Endothelial cell (in vitro differentiated cells): ENCODE data around the gene RUNX2. TPM values are rescaled to one million over a fixed set of nuclear protein-coding genes. Genes with fewer than 3 reads are reported as not detected.

Experiments
- DNase-seq: peaks from one replicate; pipeline ENCODE4 v3.0.0; 2021; ENCODE audit warnings: low spot score
- H3K27ac Mint-ChIP-seq: one replicate; pipeline ENCODE4 v1.8.0; 2021; ENCODE audit warnings: mixed read lengths, inconsistent platforms; ENCODE audit not compliant: unreplicated experiment
- H3K27me3 Mint-ChIP-seq: one replicate; pipeline ENCODE4 v1.8.0; 2021; ENCODE audit warnings: mild to moderate bottlenecking, moderate library complexity, mixed read lengths, inconsistent platforms; ENCODE audit not compliant: unreplicated experiment
- H3K36me3 Mint-ChIP-seq: one replicate; pipeline ENCODE4 v1.8.0; 2021; ENCODE audit warnings: mild to moderate bottlenecking, low read depth, mixed read lengths, inconsistent platforms; ENCODE audit not compliant: unreplicated experiment
- H3K4me1 Mint-ChIP-seq: one replicate; pipeline ENCODE4 v1.8.0; 2021; ENCODE audit warnings: mild to moderate bottlenecking, mixed read lengths, inconsistent platforms; ENCODE audit not compliant: unreplicated experiment
- H3K4me3 Mint-ChIP-seq: one replicate; pipeline ENCODE4 v1.8.0; 2021; ENCODE audit warnings: mild to moderate bottlenecking, mixed read lengths, inconsistent platforms; ENCODE audit not compliant: unreplicated experiment
- H3K9me3 Mint-ChIP-seq: one replicate; pipeline ENCODE4 v1.8.0; 2021; ENCODE audit warnings: mixed read lengths, inconsistent platforms; ENCODE audit not compliant: unreplicated experiment
- total RNA-seq: library from RNA; stranded (reverse); fragmentation: NEBNext Ultra II Directional; extraction: Animal tissue kit (Norgen Biotek cat#: 25700); gene quantifications from one replicate; pipeline ENCODE4 v1.2.1, GENCODE V29; 2021; ENCODE audit not compliant: unreplicated experiment
- TF ChIP-seq, protein P1 (sequence below): fragments of 200-600 bp; sonication (generic); IDR thresholded peaks from one replicate; pipeline ENCODE4 v1.5.0; 2021; ENCODE audit warnings: antibody characterized with exemption; ENCODE audit not compliant: unreplicated experiment

The RUNX2 gene
- total RNA-seq, 1 donor from 2014 or later, result 1.8 TPM

DNA sequence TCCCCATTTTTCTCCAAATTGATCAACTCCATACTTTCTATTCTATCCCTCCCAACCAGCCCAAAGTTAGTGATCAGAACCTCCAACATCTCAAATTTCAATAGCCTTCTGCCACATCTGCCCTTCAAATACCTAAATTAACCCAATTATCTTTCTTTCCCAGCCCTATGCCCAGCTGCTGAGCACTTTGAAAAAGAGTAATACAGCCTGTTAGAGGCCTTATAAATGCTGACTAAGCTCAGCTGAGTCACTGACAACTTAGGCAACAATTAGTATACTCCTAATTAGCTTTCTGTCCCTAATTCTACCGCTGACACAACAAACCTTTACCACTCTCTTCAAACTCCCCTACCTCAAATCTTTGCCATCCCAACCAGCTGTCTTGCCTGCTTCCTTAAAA lies 23.5 kb downstream of the RUNX2 start:
- Mint-ChIP-seq H3K36me3 (no peaks in the 10 kb centered on the region), H3K4me1 (no peaks in the 10 kb centered on the region), H3K27ac (no peak overlapping the region), H3K4me3 (no peak overlapping the region), H3K27me3 (no peaks in the 10 kb centered on the region), H3K9me3 (no peaks in the 10 kb centered on the region)
- TF ChIP-seq, protein P1, sequence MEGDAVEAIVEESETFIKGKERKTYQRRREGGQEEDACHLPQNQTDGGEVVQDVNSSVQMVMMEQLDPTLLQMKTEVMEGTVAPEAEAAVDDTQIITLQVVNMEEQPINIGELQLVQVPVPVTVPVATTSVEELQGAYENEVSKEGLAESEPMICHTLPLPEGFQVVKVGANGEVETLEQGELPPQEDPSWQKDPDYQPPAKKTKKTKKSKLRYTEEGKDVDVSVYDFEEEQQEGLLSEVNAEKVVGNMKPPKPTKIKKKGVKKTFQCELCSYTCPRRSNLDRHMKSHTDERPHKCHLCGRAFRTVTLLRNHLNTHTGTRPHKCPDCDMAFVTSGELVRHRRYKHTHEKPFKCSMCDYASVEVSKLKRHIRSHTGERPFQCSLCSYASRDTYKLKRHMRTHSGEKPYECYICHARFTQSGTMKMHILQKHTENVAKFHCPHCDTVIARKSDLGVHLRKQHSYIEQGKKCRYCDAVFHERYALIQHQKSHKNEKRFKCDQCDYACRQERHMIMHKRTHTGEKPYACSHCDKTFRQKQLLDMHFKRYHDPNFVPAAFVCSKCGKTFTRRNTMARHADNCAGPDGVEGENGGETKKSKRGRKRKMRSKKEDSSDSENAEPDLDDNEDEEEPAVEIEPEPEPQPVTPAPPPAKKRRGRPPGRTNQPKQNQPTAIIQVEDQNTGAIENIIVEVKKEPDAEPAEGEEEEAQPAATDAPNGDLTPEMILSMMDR, result no peak
- DNase-seq, result no peak

DNA sequence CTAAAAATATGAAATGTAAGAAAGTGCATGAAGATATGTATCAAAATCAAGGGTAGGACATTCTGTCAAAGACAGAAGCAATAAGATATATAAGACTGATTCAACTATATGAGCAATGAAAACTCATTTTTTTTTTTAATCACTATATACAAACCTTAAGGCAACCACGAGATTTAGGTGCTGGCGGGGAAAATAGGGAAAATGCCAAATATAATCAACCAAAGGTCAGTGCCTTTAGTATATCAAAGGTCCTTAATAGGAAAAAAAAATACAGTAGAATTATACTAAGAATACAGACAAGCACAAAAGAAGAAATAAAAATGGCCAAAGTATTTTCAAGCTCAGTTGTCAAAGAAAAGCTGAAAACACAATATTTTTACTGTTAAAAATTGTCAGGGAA lies 25.5 kb downstream of the RUNX2 start:
- H3K4me3 Mint-ChIP-seq, result no peak overlapping the region
- TF ChIP-seq, protein P1, result no peak
- H3K27me3 Mint-ChIP-seq, result no peaks in the 10 kb centered on the region
- H3K27ac Mint-ChIP-seq, result no peak overlapping the region
- no peaks in the 10 kb centered on the region for H3K9me3 Mint-ChIP-seq
- no peaks in the 10 kb centered on the region for H3K36me3 Mint-ChIP-seq
- H3K4me1 Mint-ChIP-seq, result no peaks in the 10 kb centered on the region
- no peak for DNase-seq

DNA sequence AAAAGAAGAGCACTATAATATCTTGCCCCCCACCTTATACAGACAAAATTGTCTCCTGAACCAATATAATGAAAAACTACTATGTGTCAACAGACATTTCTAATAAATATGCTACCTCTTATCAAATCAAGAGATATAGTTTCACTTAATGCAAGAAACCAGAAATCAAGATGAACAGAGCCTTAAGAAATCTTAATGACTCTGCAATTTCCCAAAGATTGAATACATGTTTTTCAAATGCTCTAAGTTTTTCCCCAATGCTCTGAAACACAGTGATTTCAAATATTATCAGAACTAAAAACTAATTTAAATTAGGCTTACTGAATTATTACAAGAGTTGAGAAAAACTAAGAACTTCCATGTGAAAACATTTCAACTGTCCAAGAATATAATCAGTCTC lies 36.3 kb downstream of the RUNX2 start:
- H3K4me1 Mint-ChIP-seq, result peaks cover 24% of the 10 kb centered on the region
- H3K27ac Mint-ChIP-seq, result no peak overlapping the region
- H3K36me3 Mint-ChIP-seq, result no peaks in the 10 kb centered on the region
- no peak overlapping the region for H3K4me3 Mint-ChIP-seq
- DNase-seq, result no peak
- H3K9me3 Mint-ChIP-seq, result no peaks in the 10 kb centered on the region
- H3K27me3 Mint-ChIP-seq, result no peaks in the 10 kb centered on the region
- TF ChIP-seq, protein P1, result no peak

DNA sequence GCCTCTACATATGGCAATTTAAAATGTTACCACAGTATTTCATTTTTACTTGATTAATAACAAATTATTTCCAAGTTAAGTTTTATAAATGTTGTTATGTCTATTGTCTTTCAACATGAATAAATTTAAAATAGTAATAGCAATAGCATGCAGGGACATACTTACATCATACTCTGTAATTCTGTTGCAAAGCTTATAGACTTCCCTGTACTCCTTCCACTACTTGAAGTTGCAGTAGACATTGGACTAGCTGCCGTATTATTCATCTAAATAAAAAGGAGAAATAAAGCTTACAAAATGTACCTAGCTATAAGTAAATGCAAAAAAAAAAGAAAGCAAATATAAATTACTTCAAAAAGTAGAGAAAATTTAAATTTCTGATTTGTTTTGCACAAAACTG lies 36.9 kb downstream of the RUNX2 start:
- DNase-seq, result no peak
- H3K27me3 Mint-ChIP-seq, result no peaks in the 10 kb centered on the region
- H3K36me3 Mint-ChIP-seq, result no peaks in the 10 kb centered on the region
- TF ChIP-seq, protein P1, result no peak
- H3K4me3 Mint-ChIP-seq, result no peak overlapping the region
- no peak overlapping the region for H3K27ac Mint-ChIP-seq
- no peaks in the 10 kb centered on the region for H3K9me3 Mint-ChIP-seq
- H3K4me1 Mint-ChIP-seq, result peaks cover 24% of the 10 kb centered on the region

DNA sequence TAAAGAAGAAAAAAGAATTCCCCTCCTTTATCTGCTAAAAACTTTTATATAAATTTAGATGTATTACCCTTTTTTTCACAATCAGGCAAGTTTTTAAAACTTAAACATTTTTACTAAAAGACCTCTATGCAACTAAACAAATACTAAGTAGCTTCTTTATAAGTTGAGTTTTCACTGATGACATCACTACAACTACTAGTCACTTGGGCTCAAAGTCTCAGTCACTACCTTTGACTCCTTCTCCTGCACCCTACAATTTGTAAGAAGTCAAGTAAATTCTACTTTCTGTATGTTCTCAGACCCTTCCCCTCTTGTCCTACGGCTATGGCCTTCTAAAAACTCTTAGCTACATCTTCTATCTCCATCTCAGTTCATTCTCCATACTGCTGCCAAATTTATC lies 38.4 kb downstream of the RUNX2 start:
- peaks cover 28% of the 10 kb centered on the region for H3K4me1 Mint-ChIP-seq
- H3K27ac Mint-ChIP-seq, result no peak overlapping the region
- H3K4me3 Mint-ChIP-seq, result no peak overlapping the region
- no peak for DNase-seq
- H3K27me3 Mint-ChIP-seq, result no peaks in the 10 kb centered on the region
- H3K9me3 Mint-ChIP-seq, result no peaks in the 10 kb centered on the region
- TF ChIP-seq, protein P1, result no peak
- no peaks in the 10 kb centered on the region for H3K36me3 Mint-ChIP-seq
